Stimulated activated CD8-positive, alpha-beta memory T cell treated with anti-CD3 and anti-CD28 coated beads, Interleukin-15, amount 100 ng/mL, for 1 hour (primary cell): ENCODE measurements around the gene WBP2NL.
"Not testable (repeated sequence)": the region's sequence is repeated elsewhere in the genome, so short reads cannot be mapped to it uniquely, and the experiment has no call there.

Experiments used
- DNase-seq: peaks from one replicate; pipeline ENCODE4 v3.0.0-alpha.2; 2020; ENCODE audit warnings: low read depth

The WBP2NL gene

DNA sequence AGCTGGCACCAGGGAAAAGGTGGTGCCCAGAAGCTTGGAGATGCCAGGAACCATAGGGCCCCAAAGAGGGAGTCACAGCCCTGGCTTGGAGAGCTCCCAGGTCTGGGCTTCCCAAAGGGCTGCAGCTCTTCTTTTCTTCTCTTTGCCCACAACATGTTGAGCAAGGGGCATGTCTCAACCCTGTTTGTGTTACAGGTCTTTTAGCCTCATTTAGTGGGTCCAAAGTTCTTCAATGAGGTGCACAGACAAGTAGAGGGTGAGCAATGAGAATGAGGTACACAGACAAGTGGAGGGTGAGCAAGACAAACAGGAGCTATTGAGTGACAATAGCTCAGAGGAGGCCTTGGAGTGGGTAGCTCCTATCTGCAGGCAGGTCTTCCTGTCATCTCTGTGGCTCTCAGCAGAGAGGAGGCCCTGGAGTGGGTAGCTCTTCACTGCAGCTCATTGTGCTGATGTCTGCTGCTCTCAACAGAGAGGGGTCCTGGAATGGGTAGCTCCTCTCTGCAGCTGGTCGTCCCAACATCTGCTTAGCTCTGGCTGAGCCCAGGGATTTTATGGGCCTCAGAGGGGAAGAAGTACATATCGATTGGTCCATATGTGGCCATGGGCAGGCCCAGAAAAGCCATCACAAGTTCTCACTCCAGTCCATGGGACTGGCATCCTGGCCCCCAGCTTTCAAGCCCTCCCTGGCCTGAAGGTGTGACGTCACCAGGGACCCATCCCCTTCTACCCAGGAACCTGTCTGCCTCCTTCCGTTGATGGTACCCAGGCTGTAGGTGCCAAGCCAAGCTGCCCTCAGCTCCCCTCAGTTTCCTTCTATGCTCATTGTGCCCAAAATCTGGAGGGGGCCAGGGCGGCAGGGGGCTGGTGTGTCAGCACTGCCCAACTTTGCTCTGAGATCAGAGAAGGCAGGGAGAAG is 34.9 kb downstream of the WBP2NL start:
- DNase-seq = no peak

DNA sequence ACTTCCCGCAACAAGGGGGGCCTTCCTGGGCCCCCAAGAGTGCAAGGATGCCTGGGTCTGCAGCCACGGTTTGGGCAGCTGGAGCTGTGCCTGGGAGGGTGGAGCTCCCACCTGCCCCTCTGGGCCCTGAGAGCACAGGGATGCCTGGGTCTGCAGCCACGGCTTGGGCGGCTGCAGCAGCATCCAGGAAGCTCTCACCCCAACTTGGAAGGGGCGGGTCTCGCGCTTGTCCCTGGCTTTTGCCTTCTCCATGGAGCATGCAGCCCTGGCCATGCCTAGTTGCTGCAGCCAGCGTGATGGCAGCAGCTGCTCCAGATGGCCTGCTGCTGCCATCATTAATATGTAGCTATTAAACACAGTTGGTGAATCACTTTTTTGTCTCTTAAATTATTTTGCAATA is 36.7 kb downstream of the WBP2NL start:
- no peak for DNase-seq

GRCh38 chr22:42039271-42039670 is 40.7 kb downstream of the WBP2NL start:
- no peak for DNase-seq

DNA sequence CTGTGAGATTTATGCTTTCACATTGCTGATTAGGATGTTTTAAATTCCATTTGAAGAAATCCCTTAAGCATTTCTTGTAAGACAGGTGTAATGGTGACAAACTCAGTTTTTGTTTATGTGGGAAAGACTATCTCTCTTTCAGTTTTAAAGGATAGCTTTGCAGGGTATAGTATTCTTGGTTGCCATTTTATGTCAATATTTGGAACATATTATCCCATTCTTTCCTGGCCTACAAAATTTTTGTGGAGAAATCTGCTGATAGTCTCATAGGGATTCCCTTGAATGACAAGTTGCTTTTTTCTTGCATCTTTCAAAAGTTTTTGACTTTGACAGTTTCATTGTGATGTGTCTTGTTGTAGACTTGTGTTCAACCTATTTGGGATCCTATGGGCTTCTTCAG is 43.2 kb downstream of the WBP2NL start:
- DNase-seq = no peak

- DNase-seq = no peak
Observed at GRCh38 chr22:42050641-42051180, 52.1 kb downstream of the WBP2NL start.

GRCh38 chr22:42052765-42053164 is 54.2 kb downstream of the WBP2NL start:
- DNase-seq = no peak

DNA sequence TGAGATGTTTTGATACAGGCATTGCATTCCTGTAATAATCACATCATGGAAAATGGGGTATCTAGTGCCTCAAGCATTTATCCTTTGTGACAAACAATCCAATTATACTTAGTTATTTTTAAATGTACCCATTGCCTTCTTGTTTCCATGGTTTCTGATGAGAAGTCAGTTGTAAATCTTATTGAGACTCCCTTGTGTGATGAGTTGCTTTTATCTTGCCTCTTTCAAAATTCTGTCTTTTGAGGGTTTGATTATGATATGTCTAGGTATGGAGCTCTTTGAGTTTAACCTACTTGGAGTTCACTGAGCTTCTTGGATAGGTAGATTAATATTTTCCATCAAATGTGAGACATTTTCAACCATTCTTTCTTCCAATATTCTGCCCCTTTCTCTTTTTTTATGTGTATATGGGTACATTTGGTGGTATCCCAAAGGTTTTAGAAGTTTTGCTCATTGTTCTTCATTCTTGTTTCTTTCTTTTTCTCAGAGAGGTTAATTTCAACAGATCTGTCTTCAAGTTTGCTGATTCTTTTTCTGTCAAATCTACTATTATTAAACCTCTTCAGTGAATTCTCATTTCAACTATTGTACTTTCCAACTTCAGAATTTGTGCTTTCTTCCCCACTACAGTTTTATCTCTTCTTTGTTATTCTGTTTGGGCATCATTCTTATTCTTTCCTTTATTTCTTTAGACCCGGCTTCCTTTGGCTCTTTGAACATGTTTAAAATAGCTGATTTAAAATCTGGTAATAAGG is 58.3 kb downstream of the WBP2NL start:
- no peak for DNase-seq

GRCh38 chr22:42060489-42060888 is 61.9 kb downstream of the WBP2NL start:
- no peak for DNase-seq

DNA sequence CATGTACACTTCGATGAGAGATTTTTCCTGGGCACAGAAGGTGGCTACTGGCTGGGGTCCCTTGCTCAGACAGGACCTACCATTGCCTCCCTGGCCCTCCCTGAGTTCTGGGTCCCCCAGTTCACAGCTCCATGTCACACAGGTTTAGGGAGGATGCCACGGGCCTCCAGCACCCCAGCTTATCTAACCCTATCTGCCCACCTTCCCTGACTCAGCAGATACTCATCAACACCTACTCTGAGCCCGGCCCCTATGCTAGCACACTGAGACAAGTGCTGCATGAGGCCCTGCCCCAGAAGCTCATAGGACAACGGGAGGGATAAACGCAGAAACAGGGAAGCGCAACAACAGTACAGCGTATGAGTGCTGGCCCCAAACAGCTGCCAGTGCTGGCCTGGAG is 62.5 kb downstream of the WBP2NL start:
- no peak for DNase-seq

- no peak for DNase-seq
Observed at GRCh38 chr22:42062506-42063170, 64.0 kb downstream of the WBP2NL start.

DNA sequence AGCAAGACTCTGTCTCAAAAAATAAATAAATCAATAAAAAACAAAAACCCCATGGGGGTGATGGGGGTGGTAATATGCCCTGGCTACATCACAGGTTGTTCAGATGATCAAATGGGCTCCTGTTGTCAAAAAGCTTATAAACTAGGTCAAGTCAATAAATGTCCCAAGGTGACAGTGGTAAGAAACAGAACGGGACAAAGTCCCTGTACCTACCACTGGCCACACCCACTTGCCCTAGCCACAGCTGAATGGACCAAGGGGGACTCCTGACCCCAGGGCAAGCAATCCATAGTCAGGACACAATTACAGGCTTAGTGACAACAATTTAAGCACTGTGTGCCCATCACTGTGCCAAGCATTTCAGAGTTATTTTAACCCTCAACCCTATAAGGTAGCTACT is 66.0 kb downstream of the WBP2NL start:
- no peak for DNase-seq

- DNase-seq = no peak
Observed at GRCh38 chr22:42065438-42066125, 67.0 kb downstream of the WBP2NL start.

GRCh38 chr22:42066126-42066761 is 67.7 kb downstream of the WBP2NL start:
- DNase-seq = no peak

- DNase-seq = no peak
Observed at GRCh38 chr22:42066937-42067336, 68.3 kb downstream of the WBP2NL start.

DNA sequence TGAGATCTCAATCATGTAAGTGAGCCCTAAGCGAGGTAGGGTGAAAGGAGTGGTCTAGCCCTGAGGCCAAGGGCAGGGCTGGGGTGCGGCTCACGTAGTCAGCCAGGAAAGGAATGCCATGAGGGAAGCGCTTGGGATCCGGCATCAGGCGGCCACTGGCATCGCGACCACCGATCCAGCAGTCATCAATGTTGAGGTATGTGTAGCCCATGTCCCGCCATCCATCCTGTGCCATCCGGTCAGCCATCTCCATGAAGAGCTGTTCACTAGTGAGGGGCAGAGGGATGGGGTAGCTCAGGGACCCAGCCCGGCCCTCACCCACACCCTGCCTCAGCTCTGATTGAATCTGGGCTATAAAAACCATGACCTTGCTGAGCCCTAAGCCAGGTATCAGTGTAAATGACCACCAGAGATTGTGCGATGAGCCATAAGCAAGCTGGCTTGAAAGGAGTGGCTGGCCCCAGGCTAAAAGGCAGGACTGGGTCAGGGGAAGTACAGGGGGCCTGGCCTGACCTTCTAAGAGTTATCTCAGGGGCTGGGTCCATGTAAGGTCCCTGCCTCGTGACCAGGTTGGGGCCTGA is 69.2 kb downstream of the WBP2NL start:
- no peak for DNase-seq

DNA sequence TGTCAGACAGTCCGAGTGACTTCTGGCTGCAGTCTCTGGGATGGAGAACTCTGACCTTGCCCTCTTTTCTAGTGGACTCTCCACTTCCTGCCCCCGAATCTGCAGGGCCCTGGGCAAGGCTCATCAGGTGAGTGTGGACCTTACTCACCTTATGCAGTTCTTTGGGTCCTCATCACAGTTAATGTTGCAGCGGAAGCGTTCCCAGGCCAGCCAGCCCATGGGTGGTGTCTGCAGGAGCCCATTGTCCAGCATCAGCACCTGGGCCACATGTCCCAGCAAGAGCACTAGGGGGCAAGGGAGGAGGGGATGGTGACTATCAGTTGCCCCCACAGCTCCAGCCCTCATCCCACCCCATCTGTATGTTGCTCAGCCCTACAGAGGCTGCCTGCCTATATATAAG is 69.7 kb downstream of the WBP2NL start:
- no peak for DNase-seq

DNA sequence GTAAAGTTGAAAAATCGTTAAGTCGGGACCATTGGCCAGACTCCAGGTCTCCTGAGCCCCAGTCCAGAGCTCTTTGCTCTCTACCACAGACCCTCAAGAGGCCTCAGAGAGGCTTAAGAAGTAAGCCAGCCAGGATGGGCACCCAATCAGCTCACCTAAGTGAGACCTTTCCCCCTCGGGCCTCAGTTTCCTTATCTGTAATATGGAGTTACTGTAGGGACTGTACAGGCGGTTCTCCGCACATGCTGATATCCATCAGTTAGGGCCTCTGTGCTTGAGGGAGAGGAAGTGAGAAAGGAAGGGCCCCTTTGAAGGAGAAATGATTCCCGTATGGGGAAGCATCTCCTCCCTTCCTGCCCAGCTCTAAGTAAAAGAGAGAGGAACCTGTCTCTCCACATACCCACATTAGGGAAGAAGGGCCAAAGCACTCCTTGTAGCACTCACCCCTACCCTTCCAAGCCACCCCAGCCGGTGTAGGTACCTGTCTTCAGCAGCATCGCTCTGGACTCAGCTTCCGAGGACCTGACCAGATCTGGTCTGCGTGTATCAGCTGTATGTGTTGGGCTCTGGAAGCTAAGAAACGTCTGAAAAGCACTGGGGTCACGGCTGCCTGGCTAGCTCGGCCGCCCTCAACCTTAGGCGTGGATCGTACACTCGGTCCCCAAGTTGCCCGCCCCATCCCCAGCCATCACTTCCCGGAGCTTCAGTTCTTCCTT is 71.4 kb downstream of the WBP2NL start:
- DNase-seq = no peak

DNA sequence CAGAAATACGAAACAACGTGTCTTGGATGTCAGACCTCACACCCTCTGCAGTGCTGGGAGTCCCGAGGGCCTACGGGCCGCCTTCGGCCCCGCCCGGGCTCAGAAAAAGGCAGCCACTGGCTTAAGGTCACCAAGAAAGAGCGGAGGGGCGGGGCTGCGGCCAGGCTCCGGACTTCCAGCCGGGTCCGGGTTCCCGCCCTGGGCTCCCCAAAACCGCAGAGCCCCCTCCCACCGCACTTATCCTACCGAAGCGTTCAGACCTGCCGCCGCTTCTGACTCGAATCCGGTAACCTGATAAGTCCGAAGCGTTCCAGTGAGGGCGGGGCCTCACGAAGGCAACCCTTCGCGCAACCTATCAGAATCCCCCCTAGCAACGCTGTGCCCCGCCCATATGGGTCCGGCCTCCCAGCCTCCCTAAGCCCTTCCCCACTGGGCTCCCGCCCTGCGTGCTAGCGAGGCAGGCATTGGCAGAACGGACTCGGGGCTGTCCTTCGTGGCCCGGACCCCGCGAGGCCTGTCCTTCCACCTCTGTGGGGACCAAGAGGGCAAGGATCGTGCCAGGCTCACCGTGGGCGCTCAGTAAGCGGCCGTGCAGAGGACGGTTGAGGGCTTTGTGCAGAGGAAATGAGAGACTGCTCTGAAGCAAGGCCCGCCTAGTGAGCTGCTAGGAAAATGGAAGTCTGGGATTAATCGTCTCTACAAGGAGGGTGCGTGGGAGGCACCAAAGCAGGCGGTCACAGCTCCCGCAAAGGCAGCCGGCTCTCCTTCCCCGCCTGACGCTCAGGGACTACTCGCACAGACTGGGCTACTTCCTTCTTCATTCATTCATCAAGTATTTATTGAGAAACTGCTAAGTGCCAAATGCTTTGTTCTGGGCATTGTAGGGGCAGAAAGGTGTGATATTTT is 72.2 kb downstream of the WBP2NL start, which contains the start of gene NAGA:
TSS of gene NAGA (minus strand) at position 296 of the 906 bp plus-strand sequence. CDS start 515 bp downstream, outside the sequence.
- peak; percentile 81 for DNase-seq

DNA sequence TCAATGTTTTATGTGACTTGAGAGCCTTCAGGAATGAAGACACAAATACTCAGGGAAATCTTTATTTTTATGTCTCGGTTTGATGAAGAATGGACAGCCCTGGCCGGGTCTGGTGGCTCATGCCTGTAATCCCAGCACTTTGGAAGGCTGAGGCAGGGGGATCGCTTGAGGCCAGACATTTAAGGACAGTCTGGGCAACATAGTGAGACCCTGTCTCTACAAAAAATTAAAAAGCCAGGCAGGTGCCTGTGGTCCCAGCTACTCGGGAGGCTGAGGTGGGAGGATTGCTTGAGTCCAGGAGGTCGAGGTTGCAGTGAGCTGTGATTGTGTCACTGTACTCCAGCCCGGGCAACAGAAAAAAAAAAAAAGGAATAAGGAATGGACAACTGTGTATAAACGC is 72.9 kb downstream of the WBP2NL start:
- DNase-seq = not testable (repeated sequence)
